Sigmoid colon (tissue), 7 donors: Measurements from ENCODE around the gene BRF1. TPM values are rescaled to one million over a fixed set of nuclear protein-coding genes. Genes with fewer than 3 reads are reported as not detected.

Experiments used
- DNase-seq: peaks from one replicate; pipeline ENCODE4 v3.0.0-alpha.2; 2019
- H3K27ac ChIP-seq, 4 donors: fragments of 200-600 bp; sonication (generic); one replicate each; pipeline ENCODE4 v1.5.1; 2016 to 2019; ENCODE audit warnings: mild to moderate bottlenecking in 1 of 4
- H3K27me3 ChIP-seq, 3 donors: fragments of 200-600 bp; sonication (generic); one replicate each; pipeline ENCODE4 v1.5.1; 2019; ENCODE audit warnings: mild to moderate bottlenecking in 1 of 3
- H3K36me3 ChIP-seq, 4 donors: fragments of 200-600 bp; sonication (generic); one replicate each; pipeline ENCODE4 v1.5.1; 2016 to 2019
- H3K4me1 ChIP-seq, 4 donors: fragments of 200-600 bp; sonication (generic); one replicate each; pipeline ENCODE4 v1.5.1; 2017 to 2019
- H3K4me3 ChIP-seq, 4 donors: fragments of 200-600 bp; sonication (generic); one replicate each; pipeline ENCODE4 v1.5.1; 2017 to 2019; ENCODE audit warnings: mild to moderate bottlenecking in 2 of 4, moderate library complexity in 1 of 4
- H3K9me3 ChIP-seq, 4 donors: fragments of 200-600 bp in 3 of 4; sonication (generic) in 3 of 4; one replicate each; pipeline versions ENCODE4 v1.5.1 to v1.6.1; 2013 to 2019
- CTCF ChIP-seq, 4 experiments: fragments of 450-650 bp in 3 of 4; fragments of 200-600 bp in 1 of 4; IDR thresholded peaks; one replicate each; pipeline ENCODE4 v1.5.1; 2016 to 2019; ENCODE audit warnings: antibody characterized with exemption in 4 of 4, mild to moderate bottlenecking in 3 of 4, moderate library complexity in 2 of 4
- EP300 ChIP-seq, 4 donors: sonication (generic); formaldehyde crosslinking; IDR thresholded peaks; one replicate each; pipeline ENCODE4 v1.6.1; 2017; ENCODE audit warnings: antibody characterized with exemption in 4 of 4
- POLR2A ChIP-seq, 2 donors: fragments of 450-650 bp; IDR thresholded peaks; one replicate each; pipeline ENCODE4 v1.6.1; 2016; ENCODE audit warnings: antibody characterized with exemption in 2 of 2, mild to moderate bottlenecking in 2 of 2, moderate library complexity in 2 of 2
- POLR2AphosphoS5 ChIP-seq, 4 donors: sonication (generic); formaldehyde crosslinking; IDR thresholded peaks; one replicate each; pipeline ENCODE4 v1.6.1; 2017; ENCODE audit warnings: antibody characterized with exemption in 4 of 4
- WGBS, 2 donors: extraction: QIAGEN DNeasy Blood & Tissue Kit; methylation state at CpG; one replicate each; pipeline ENCODE4 v1.1.7; 2013; 5-methylcytosine and 5-hydroxymethylcytosine counted together
- intact Hi-C: fragments of 100-400 bp; cut with DNase I; formaldehyde crosslinking; loops from one replicate; pipeline ENCODE4 v1.15.1; 2023
- polyA plus RNA-seq, 3 donors: library from polyadenylated mRNA; stranded (reverse); fragments of 200-250 nt; gene quantifications; one replicate each; pipeline ENCODE4 v1.2.3, GENCODE V29; 2013
- total RNA-seq, 4 donors: library from RNA; depleted of rRNA; stranded (reverse); fragments of >200 nt; gene quantifications; one replicate each; pipeline ENCODE4 v1.1.0, GENCODE V29; 2016
- donor health status: healthy with polysubstance abuse.
- donor health status: Bipolar disorder and iron deficiency.
- donor health status: healthy.

BRF1 gene
- total and polyA plus RNA-seq, 7 donors, result 9.0 to 39.2 (median 23.7) TPM

- peaks cover 0 to 31% (median 24%) of the 10 kb centered on the region in 4 donors for H3K4me1 ChIP-seq
- intact Hi-C loops, result loop anchor here (10.0 kb wide), 1 partner anchor 317 kb away; the partner anchor contains the start of gene TMEM121
- H3K27me3 ChIP-seq, result peaks cover 0 to 3% (median 0%) of the 10 kb centered on the region in 3 donors
- H3K27ac ChIP-seq, result no peak overlapping the region
- no peak overlapping the region for H3K4me3 ChIP-seq
- DNase-seq, result no peak
- WGBS, 2 donors, result 66 to 81% methylated on average over 13 of the region's 13 CpGs
- TF ChIP-seq POLR2A (IDR thresholded peaks at IDR 0.05), result no peak
- no peak for TF ChIP-seq CTCF (IDR thresholded peaks at IDR 0.05)
- TF ChIP-seq POLR2AphosphoS5 (IDR thresholded peaks at IDR 0.05), result no peak
- no peak for TF ChIP-seq EP300 (IDR thresholded peaks at IDR 0.05)
- no peaks in the 10 kb centered on the region for H3K9me3 ChIP-seq
- H3K36me3 ChIP-seq, result peaks cover 0 to 35% (median 11%) of the 10 kb centered on the region in 4 donors
Measured at GRCh38 chr14:105207460-105207901, 93.3 kb downstream of the BRF1 start.

GRCh38 chr14:105206873-105207272 is 93.9 kb downstream of the BRF1 start:
- intact Hi-C loops, result loop anchor here (10.0 kb wide), 1 partner anchor 318 kb away; the partner anchor contains the start of gene TMEM121
- 24 to 50% methylated on average over 5 of the region's 5 CpGs for WGBS, 2 donors

GRCh38 chr14:105205673-105206208 is 95.1 kb downstream of the BRF1 start:
- Histone ChIP-seq H3K4me1 (peaks cover 0 to 31% (median 27%) of the 10 kb centered on the region in 4 donors), H3K9me3 (no peaks in the 10 kb centered on the region), H3K27me3 (peaks cover 12 to 21% (median 17%) of the 10 kb centered on the region in 3 donors), H3K27ac (no peak overlapping the region), H3K36me3 (peaks cover 0 to 20% (median 11%) of the 10 kb centered on the region in 4 donors), H3K4me3 (no peak overlapping the region)
- DNase-seq, result no peak
- WGBS, 2 donors, result 21 to 58% methylated on average over 12 of the region's 12 CpGs
- intact Hi-C loops, result loop anchor here (10.0 kb wide), 1 partner anchor 319 kb away; the partner anchor contains the start of gene TMEM121
- TF ChIP-seq POLR2AphosphoS5 (IDR thresholded peaks at IDR 0.05) (no peak), EP300 (IDR thresholded peaks at IDR 0.05) (no peak), CTCF (IDR thresholded peaks at IDR 0.05) (no peak), POLR2A (IDR thresholded peaks at IDR 0.05) (no peak)

More at GRCh38 chr14:105206873-105207272, 93.9 kb downstream of the BRF1 start:
- Histone ChIP-seq H3K4me1 (peaks cover 0 to 31% (median 24%) of the 10 kb centered on the region in 4 donors), H3K9me3 (no peaks in the 10 kb centered on the region), H3K4me3 (no peak overlapping the region), H3K27me3 (peaks cover under 1 to 9% (median 5%) of the 10 kb centered on the region in 3 donors), H3K27ac (no peak overlapping the region), H3K36me3 (peaks cover 0 to 31% (median 11%) of the 10 kb centered on the region in 4 donors)
- DNase-seq, result no peak
- TF ChIP-seq EP300 (IDR thresholded peaks at IDR 0.05), result no peak
- no peak for TF ChIP-seq POLR2A (IDR thresholded peaks at IDR 0.05)
- no peak for TF ChIP-seq POLR2AphosphoS5 (IDR thresholded peaks at IDR 0.05)
- no peak for TF ChIP-seq CTCF (IDR thresholded peaks at IDR 0.05)

GRCh38 chr14:105204931-105205672 is 95.7 kb downstream of the BRF1 start:
- intact Hi-C loops, result loop anchor here (5.0 to 10.0 kb wide), 2 partner anchors 77 to 320 kb away; partner anchors contain the start of gene TMEM121
- TF ChIP-seq POLR2A (IDR thresholded peaks at IDR 0.05) (no peak), EP300 (IDR thresholded peaks at IDR 0.05) (no peak), CTCF (IDR thresholded peaks at IDR 0.05) (no peak), POLR2AphosphoS5 (IDR thresholded peaks at IDR 0.05) (no peak)
- Histone ChIP-seq H3K27ac (no peak overlapping the region), H3K4me1 (peaks cover 0 to 31% (median 27%) of the 10 kb centered on the region in 4 donors), H3K36me3 (peaks cover 0 to 13% (median 5%) of the 10 kb centered on the region in 4 donors), H3K9me3 (no peaks in the 10 kb centered on the region), H3K4me3 (no peak overlapping the region), H3K27me3 (peaks cover 14 to 27% (median 23%) of the 10 kb centered on the region in 3 donors)
- 24 to 61% methylated on average over 21 of the region's 21 CpGs for WGBS, 2 donors
- DNase-seq, result no peak
